T-helper 2 cell treated with Interferon-gamma antibody and Interleukin-4, amounts not matched to agents 5 μg/mL and 100 μg/mL, for 36 hours (primary cell): ENCODE data around the gene FAM174C.

Source experiments
- DNase-seq: peaks from one replicate; pipeline ENCODE4 v3.0.0; 2021; ENCODE audit warnings: low spot score
- H3K27ac Mint-ChIP-seq: one replicate; pipeline ENCODE4 v1.8.0; 2021; ENCODE audit warnings: mild to moderate bottlenecking, mixed read lengths
- H3K27me3 Mint-ChIP-seq: one replicate; pipeline ENCODE4 v1.8.0; 2021; ENCODE audit warnings: low read depth, mixed read lengths
- H3K36me3 Mint-ChIP-seq: one replicate; pipeline ENCODE4 v1.8.0; 2021; ENCODE audit warnings: low read depth, mixed read lengths
- H3K4me1 Mint-ChIP-seq: one replicate; pipeline ENCODE4 v1.8.0; 2021; ENCODE audit warnings: low read depth, mixed read lengths
- H3K4me3 Mint-ChIP-seq: one replicate; pipeline ENCODE4 v1.8.0; 2022; ENCODE audit warnings: mild to moderate bottlenecking, moderate library complexity, mixed read lengths
- H3K9me3 Mint-ChIP-seq: one replicate; pipeline ENCODE4 v1.8.0; 2021; ENCODE audit warnings: mixed read lengths

The FAM174C gene

DNA sequence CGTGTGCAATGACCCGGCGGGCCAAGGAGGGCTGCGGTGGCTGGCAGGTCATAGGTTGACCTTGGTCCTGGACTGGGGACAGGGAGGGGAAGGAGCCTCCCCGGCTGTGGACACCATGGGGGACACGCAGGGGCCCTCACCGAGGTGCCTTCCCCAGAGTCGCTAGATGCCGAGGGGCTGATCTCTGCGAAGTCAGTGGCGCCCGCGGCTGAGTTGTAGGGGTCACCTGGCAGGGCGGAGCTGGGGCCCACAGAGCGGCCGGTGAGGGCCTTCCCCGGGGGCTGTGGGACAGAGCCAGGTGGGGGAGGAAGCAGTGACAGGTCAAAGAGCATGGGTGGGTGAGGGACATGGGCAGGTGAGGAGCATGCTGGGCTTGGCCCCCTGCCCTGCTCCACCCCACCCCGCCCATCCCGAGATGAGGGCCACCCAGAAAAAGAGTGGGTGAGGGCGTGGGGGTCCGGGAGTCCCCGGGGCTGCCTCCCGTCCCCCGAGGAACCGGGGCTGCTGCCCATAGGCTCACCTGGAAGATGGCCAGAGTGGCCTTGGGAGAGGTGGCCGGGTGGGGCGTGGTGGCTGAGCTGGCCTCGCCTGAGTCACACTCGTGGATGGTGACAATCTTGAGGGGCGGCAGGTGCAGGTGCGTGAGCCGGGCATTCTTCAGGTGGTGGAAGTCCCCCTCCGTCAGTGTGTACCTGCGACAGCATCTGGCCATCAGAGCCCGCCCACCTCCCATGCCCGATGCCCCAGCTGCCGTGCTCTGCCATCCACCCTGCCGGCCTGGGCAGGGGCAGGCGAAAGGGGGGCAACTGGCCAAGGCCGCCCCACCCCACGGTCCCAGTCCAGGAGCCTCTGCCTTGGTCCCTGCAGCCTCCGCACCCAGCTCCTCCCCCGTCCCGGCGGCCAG is 41.0 kb upstream of the FAM174C start:
- Mint-ChIP-seq H3K4me3 (no peak overlapping the region), H3K27me3 (peaks cover 15% of the 10 kb centered on the region), H3K9me3 (no peaks in the 10 kb centered on the region), H3K27ac (no peak overlapping the region), H3K4me1 (peaks cover 5% of the 10 kb centered on the region), H3K36me3 (no peaks in the 10 kb centered on the region)
- DNase-seq, result no peak

DNA sequence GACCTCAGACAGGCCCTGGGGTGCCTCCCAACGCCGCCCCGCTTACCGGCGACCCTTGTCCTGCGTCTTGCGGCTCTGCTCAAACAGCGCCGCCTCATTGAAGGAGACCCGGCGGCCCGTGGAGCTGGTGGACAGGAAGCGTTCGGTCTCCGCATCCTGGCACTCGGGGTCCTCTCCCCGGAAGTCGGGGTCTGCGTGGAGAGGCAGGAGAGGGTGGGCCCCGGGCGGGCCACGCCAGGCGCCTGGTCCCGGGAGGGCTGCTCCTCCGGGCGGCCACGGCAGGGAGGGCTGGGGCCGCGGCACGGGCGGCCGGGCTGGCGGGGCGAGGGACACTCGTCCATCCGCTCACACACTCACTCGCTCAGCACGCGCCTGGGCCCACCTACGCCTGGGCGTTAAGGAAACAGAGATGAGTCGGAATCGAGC is 40.4 kb upstream of the FAM174C start:
- no peak for DNase-seq
- H3K4me1 Mint-ChIP-seq, result peaks cover 5% of the 10 kb centered on the region
- H3K36me3 Mint-ChIP-seq, result no peaks in the 10 kb centered on the region
- H3K27ac Mint-ChIP-seq, result no peak overlapping the region
- H3K9me3 Mint-ChIP-seq, result no peaks in the 10 kb centered on the region
- H3K4me3 Mint-ChIP-seq, result no peak overlapping the region
- H3K27me3 Mint-ChIP-seq, result peaks cover 17% of the 10 kb centered on the region

DNA sequence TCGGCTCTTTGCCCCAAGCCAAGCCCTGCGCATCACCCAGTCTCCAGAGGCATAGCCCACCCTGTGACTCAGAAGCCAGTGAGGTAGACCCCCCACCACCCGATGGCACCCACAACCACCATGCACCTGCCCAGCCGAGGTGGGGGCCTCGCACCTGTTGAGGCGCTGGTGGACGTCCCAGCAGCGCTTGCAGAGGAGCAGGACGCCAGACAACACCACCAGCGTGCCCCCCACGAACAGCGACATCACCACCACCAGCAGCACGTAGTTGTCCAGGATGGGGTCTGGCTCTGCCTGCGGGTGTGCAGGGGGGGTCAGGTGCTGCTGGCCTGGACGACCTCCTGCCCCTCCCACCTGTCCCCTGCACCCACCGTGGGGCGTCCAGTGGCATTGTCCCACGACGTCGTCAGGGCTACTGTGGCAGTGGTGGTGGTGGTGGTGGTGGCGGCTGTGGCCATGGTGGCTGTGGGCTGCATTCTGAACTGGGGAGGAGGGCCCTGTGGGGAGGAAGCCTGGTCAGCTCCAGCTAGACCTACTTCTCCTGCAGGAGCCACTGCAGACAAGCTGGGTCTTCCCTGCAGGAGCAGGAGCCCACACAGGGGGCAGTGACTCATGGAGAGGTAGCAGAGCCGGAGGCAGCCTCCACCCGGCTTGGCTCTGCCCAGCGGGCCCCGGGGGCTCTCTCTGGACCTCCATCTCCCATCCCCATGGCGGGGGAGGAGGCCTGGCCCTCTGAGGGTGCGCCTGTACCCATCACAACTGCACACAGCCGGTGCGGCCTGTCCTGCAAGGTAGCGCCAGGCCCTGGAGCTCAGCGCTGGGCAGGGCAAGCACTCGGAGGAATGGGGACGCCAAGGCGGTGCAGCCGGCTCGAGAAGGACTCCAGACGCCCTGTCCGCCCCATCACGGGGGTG is 39.4 kb upstream of the FAM174C start:
- no peaks in the 10 kb centered on the region for H3K9me3 Mint-ChIP-seq
- H3K4me3 Mint-ChIP-seq, result peak overlapping the region; percentile 3
- no peaks in the 10 kb centered on the region for H3K36me3 Mint-ChIP-seq
- DNase-seq, result no peak
- H3K27me3 Mint-ChIP-seq, result peaks cover 17% of the 10 kb centered on the region
- no peak overlapping the region for H3K27ac Mint-ChIP-seq
- peaks cover 5% of the 10 kb centered on the region for H3K4me1 Mint-ChIP-seq

DNA sequence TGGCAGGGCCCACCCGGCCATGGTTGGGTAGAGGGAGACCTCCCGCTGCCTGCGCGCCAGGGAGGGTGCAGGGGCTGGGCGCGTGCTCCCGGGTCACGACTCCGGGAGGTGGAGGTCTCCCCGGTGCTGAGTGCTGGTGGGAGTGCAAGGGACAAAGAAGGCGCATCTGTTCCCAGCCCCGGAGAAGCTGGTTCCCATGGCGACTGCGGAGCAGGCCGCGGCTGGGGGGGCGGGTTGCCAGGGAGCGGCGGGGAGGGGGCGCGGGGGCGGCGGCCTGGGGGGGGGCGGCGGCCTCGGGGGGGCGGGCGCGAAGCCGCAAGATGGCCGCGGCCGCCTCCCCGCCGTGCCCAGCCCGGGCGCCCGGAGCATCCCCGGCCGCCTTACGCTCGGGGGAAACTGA is 38.8 kb upstream of the FAM174C start:
- Mint-ChIP-seq H3K4me1 (peaks cover 10% of the 10 kb centered on the region), H3K36me3 (no peaks in the 10 kb centered on the region), H3K27me3 (peaks cover 20% of the 10 kb centered on the region), H3K27ac (no peak overlapping the region), H3K9me3 (no peaks in the 10 kb centered on the region), H3K4me3 (no peak overlapping the region)
- no peak for DNase-seq

DNA sequence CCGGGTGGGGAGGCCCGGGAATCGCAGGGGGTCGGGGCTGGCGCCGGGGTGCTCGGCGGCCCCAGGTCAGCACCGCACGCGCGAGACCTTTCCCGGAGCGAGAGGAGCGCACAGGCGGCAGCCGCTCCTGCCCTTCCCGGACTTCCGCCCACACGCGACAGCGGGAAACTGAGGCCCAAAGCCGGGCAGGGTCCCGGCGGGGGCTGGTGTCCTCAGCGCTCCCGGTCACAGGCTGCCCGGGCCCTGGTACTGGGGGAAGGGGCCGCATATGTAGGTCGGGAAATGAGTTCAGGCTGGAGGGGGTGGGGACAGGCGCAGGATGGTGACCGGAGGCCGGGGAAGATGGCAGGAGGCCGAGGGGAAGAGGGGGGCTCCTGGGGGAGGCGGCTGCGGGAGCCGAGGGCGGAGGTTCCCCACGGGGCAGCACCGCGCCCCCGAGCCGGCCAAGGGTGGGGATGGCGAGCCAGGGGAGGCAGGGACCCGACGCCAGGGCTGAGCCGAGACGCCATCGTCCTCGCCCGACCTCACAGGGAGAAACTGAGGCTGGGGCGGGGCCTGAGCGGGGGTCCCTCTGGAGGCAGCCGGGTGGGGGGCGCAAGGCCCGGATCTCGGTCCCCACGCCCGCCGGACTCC is 38.2 kb upstream of the FAM174C start:
- Mint-ChIP-seq H3K27ac (no peak overlapping the region), H3K36me3 (no peaks in the 10 kb centered on the region)
- peak; percentile 9 for DNase-seq

DNA sequence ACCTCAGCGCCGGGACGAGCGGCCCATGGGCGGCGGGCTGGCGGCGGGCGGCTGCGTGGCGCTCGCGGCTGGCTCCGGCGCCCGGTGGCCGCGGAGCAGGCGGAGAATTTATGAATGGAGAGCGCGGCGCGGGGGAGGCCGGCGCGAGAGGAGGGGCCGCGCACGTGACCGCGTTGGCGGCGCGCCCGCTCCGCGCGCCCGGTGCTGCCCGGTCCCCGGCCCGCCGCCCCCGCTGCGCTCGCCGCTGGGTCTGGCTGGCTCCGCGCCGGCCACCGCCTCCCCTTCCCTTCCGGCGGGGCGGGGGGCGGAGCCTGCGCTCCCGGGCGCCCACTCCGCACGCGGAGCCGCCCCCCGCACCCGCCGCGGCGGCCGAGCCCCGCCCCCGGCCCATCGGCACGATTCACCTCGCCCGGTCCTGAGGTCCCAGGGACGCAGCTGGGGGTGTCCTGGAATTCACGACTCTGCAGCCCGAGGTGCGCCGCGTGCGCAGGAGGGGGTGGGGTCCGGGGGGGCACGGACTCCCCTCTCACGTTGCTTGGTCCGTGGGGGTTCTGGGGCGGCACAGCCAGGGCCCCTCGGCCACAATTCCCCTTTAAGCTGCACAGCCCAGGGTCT is 37.5 kb upstream of the FAM174C start, which contains the start of gene CBARP:
Gene CBARP (minus strand): TSS at position 252 of the 615 bp plus-strand sequence. CDS start 1,905 bp downstream, outside the sequence.
- H3K27me3 Mint-ChIP-seq, result peaks cover 20% of the 10 kb centered on the region
- peak within 1 kb of the TSS; percentile 69 for H3K4me3 Mint-ChIP-seq
- no peaks in the 10 kb centered on the region for H3K36me3 Mint-ChIP-seq
- H3K4me1 Mint-ChIP-seq, result peaks cover 10% of the 10 kb centered on the region
- no peaks in the 10 kb centered on the region for H3K9me3 Mint-ChIP-seq
- peak within 1 kb of the TSS; percentile 65 for H3K27ac Mint-ChIP-seq
- peak; percentile 48 for DNase-seq

More for the DNA sequence above, 38.2 kb upstream of the FAM174C start:
- Mint-ChIP-seq H3K27me3 (peaks cover 20% of the 10 kb centered on the region), H3K4me1 (peaks cover 10% of the 10 kb centered on the region), H3K9me3 (no peaks in the 10 kb centered on the region), H3K4me3 (peak overlapping the region; percentile 40)

DNA sequence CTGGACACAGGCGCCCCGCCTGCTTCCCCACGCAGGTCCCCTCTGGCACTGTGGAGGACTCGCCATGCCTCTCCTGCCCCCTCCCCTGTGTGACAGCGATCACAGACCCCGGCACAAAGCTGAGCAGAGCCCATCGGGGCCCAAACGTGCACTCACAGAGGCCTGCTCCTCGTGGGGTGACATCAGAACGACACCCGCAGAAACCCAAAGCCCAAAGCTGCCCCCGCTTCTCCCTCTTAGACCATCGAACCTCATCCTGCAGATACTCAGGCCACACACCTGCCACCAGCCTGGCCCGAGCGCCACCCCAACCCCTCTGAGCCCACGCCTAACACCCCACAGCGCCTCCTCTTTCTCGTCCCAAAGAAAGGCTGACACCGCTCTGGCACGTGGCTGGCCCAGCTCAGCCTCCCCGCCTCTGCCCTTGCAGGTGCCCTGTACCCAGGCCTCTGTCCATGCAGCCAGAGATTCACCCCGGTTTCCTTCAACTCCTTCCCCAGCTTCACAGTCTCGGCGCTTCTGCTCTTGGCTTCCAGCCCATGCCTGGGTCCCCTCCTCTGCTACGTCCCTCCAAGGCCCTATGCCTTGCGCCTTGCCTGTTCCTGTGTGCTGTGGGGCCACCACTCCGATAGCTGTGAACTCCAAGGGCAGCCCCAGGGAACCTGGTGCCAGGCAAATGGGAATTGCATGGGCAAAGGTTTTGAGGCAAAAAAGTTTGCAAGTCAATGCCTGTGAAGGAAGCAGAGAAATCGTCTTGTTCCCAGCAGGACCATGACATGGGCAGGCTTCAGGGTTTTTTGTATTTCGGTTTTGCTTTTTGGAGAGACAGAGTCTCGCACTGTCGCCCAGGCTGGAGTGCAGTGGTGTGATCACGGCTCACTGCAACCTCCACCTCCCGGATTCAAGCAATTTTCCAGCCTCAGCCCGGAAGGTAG is 36.7 kb upstream of the FAM174C start:
- peak; percentile 3 for DNase-seq
- no peaks in the 10 kb centered on the region for H3K36me3 Mint-ChIP-seq
- peaks cover 16% of the 10 kb centered on the region for H3K4me1 Mint-ChIP-seq
- peak overlapping the region; percentile 65 for H3K27ac Mint-ChIP-seq
- H3K27me3 Mint-ChIP-seq, result peaks cover 20% of the 10 kb centered on the region
- H3K9me3 Mint-ChIP-seq, result no peaks in the 10 kb centered on the region
- peak overlapping the region; percentile 69 for H3K4me3 Mint-ChIP-seq

DNA sequence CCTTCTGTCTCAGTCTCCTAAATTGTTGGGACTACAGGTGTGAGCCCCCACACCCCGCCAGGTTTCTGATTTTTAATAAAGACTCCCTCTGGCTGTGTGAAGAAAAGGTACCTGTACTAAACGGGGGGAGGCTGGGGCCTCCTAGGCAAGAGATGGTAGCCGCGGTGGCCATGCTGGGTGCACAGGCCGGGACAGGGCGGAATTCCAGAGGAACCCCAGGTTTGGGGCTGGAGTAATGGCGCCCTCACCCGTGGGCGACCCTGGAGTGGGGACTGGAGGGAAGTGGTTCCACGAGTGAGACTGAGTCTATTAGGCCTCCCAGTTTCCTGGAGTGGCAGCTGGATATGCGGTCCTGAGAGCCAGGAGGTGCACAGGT is 35.9 kb upstream of the FAM174C start:
- Mint-ChIP-seq H3K27me3 (peaks cover 20% of the 10 kb centered on the region), H3K36me3 (peaks cover under 1% of the 10 kb centered on the region), H3K27ac (peak overlapping the region; percentile 23), H3K9me3 (no peaks in the 10 kb centered on the region), H3K4me1 (peaks cover 16% of the 10 kb centered on the region), H3K4me3 (peak overlapping the region; percentile 67)
- DNase-seq, result no peak

DNA sequence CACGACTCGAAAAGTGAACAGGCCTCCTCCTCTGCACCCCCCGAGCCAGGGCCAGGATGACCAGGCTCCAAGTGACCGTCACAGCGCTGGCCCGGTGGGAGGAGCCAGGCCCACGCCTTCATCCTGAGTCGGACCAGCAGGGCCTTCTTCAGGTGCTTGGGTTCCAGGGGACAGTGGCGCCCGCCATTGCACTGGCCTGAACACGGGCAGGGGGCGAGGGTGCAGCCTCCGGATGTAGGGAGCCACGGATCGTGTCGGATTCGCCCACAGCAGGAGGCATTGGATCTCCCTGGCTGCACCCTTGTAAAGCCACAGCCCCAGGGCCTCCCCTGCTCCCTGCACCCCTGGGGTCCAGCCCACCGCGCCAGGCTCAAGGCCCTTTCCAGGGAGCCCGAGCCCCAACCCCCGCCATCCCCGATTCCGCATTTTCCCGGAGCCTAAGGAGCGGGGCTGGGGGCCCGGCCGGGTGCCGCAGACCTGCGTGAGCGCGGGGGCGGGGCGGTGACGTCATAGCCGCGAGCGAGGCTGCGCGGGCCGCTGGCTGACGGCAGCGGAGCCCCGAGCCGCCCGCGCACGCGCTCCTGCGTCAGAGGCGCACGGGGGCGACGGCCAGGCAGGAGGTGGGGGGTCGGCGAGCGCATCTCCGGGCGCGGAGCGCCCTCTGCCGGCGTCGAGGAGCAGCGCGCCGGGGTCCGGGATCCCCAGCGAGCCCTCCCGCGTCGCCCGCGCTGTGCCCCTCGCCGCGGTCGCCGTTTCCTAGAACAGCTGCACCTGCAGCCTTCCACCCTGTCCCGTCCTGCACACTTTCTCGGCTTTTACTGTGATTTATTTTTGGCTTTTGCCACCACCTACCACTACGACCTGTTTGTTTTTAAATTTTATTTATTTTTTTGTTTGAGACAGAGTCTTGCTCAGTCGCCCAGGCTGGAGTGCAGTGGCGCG is 35.3 kb upstream of the FAM174C start:
- Mint-ChIP-seq H3K27ac (peak overlapping the region; percentile 45), H3K4me1 (peaks cover 18% of the 10 kb centered on the region), H3K4me3 (peak overlapping the region; percentile 84), H3K27me3 (peaks cover 20% of the 10 kb centered on the region), H3K9me3 (no peaks in the 10 kb centered on the region), H3K36me3 (peaks cover 2% of the 10 kb centered on the region)
- DNase-seq, result peak; percentile 96

DNA sequence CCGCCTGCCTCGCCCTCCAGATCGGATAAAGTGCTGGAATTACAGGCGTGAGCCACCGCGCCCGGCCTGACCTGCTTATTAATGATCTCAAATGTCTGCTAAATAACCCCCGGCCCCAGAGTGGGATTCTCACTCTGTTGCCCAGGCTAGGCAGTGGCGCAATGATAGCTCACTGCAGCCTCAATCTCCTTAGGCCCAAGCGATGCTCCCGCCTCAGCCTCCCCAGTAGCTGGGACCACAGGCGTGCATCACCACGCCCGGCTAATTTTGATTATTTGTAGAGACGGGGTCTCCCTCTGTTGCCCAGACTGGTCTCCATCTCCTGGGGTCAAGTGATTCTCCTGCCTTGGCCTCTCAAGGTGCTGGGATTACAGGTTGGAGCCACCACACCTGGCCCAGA is 34.4 kb upstream of the FAM174C start:
- peak overlapping the region; percentile 83 for H3K27ac Mint-ChIP-seq
- no peak for DNase-seq
- H3K36me3 Mint-ChIP-seq, result peaks cover 2% of the 10 kb centered on the region
- H3K4me1 Mint-ChIP-seq, result peaks cover 18% of the 10 kb centered on the region
- H3K9me3 Mint-ChIP-seq, result no peaks in the 10 kb centered on the region
- peaks cover 19% of the 10 kb centered on the region for H3K27me3 Mint-ChIP-seq
- peak overlapping the region; percentile 84 for H3K4me3 Mint-ChIP-seq

DNA sequence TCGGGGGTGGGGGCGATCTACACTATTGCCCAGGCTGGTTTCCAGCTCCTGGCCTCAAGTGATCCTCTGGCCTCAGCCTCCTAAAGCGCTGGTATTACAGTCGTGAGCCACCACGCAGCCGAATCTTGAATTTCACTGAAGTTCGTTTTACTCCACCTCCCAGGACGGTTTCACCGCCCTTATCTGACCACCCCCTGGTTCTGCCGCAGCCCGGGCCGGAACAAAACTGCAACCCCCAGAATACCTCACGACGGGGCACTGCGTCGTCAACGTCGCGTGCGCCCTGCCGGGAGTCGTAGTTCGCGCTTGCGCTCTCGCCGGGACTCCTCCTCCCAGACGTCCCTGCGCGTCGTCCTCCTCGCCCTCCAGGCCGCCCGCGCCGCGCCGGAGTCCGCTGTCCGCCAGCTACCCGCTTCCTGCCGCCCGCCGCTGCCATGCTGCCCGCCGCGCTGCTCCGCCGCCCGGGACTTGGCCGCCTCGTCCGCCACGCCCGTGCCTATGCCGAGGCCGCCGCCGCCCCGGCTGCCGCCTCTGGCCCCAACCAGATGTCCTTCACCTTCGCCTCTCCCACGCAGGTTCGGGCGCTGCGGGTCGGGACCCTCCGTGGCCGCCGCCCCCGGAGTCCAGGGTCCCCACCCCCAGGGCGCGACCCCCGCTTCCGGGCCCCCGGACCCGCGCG is 33.8 kb upstream of the FAM174C start, which contains the start of gene ATP5F1D:
Gene ATP5F1D (plus strand): TSS at position 335 of the 679 bp plus-strand sequence. CDS start 100 bp downstream, at position 435.
- no peaks in the 10 kb centered on the region for H3K9me3 Mint-ChIP-seq
- DNase-seq, result peak; percentile 95
- peaks cover 15% of the 10 kb centered on the region for H3K27me3 Mint-ChIP-seq
- H3K27ac Mint-ChIP-seq, result peak within 1 kb of the TSS; percentile 83
- peak within 1 kb of the TSS; percentile 90 for H3K4me3 Mint-ChIP-seq
- H3K36me3 Mint-ChIP-seq, result peaks cover 2% of the 10 kb centered on the region
- peaks cover 18% of the 10 kb centered on the region for H3K4me1 Mint-ChIP-seq
